AG04450 (cell line): ENCODE results near the gene NECTIN1. TPM values are rescaled to one million over a fixed set of nuclear protein-coding genes. Genes with fewer than 3 reads are reported as not detected.

ENCODE experiments used
- CTCF ChIA-PET: fragments of 300-600, 350-600 bp; formaldehyde crosslinking; extraction: SDS; loops from one replicate; lab custom pipeline; 2022; ENCODE audit warnings: antibody characterized with exemption, inconsistent platforms; lab: Charles Lee
- POLR2A ChIA-PET: fragments of 350-600 bp; formaldehyde crosslinking; extraction: SDS; loops from one replicate; lab custom pipeline; 2021; ENCODE audit warnings: antibody characterized with exemption, inconsistent platforms; lab: Yijun Ruan, JAX
- DNase-seq: peaks from one replicate; pipeline ENCODE4 v3.0.0-alpha.2; 2011; ENCODE audit warnings: low read depth, low spot score
- H3K27ac ChIP-seq: one replicate; pipeline ENCODE4 v1.5.1; 2012; ENCODE audit warnings: low read depth, low read length, control low read depth
- H3K27me3 ChIP-seq: one replicate; pipeline ENCODE4 v1.6.0; 2012; ENCODE audit warnings: low read length; ENCODE audit not compliant: control insufficient read depth, insufficient read depth
- H3K4me3 ChIP-seq: 2 replicates; pipeline ENCODE4 v1.5.1; 2011; ENCODE audit warnings: mild to moderate bottlenecking, low read depth, low read length, control low read depth
- H3K9me3 ChIP-seq: 2 replicates; pipeline ENCODE4 v1.5.1; 2012; ENCODE audit warnings: low read length; ENCODE audit not compliant: control insufficient read depth, insufficient read depth
- CTCF ChIP-seq: IDR thresholded peaks from 2 replicates; pipeline ENCODE4 v1.5.1; 2011; ENCODE audit warnings: low read depth, low read length, control low read depth, inconsistent platforms
- polyA plus RNA-seq: library from polyadenylated mRNA; depleted of rRNA; stranded (reverse); fragments of >200 nt; gene quantifications from 2 replicates; pipeline ENCODE4 v1.2.3, GENCODE V29; 2011

NECTIN1 gene
- polyA plus RNA-seq, 1 experiment, result 2.8 TPM

- ChIA-PET CTCF (interaction anchor here (1.2 to 1.4 kb wide), 2 partner anchors 27 kb away, joined by 3 to 7 read pairs; partner anchors contain the start of gene NECTIN1), POLR2A (no interaction called here)
- Histone ChIP-seq H3K4me3 (no peak overlapping the region), H3K27ac (no peak overlapping the region), H3K9me3 (no peaks in the 10 kb centered on the region; the same call in 1 of the 2 replicates), H3K27me3 (peaks cover 38% of the 10 kb centered on the region)
- DNase-seq, result no peak
- no peak for TF ChIP-seq CTCF
Observed at GRCh38 chr11:119756169-119756865, 27.3 kb upstream of the NECTIN1 start.

- ChIA-PET POLR2A (no interaction called here), CTCF (interaction anchor here (1.4 kb wide), 1 partner anchor 26 kb away, joined by 7 read pairs; no protein-coding TSS in a partner anchor)
- no peaks in the 10 kb centered on the region; the same call in 1 of the 2 replicates for H3K9me3 ChIP-seq
- DNase-seq, result no peak
- TF ChIP-seq CTCF, result no peak
- H3K27me3 ChIP-seq, result peaks cover 39% of the 10 kb centered on the region
- no peak overlapping the region for H3K4me3 ChIP-seq
- no peak overlapping the region for H3K27ac ChIP-seq
Observed at GRCh38 chr11:119755356-119756071, 26.5 kb upstream of the NECTIN1 start.

- H3K9me3 ChIP-seq, result no peaks in the 10 kb centered on the region; the same call in 1 of the 2 replicates
- DNase-seq, result no peak
- H3K4me3 ChIP-seq, result no peak overlapping the region
- no peak overlapping the region for H3K27ac ChIP-seq
- no peak for TF ChIP-seq CTCF
- ChIA-PET POLR2A (no interaction called here), CTCF (no interaction called here)
- peaks cover 41% of the 10 kb centered on the region for H3K27me3 ChIP-seq
Observed at GRCh38 chr11:119754656-119755355, 25.8 kb upstream of the NECTIN1 start.

- Histone ChIP-seq H3K9me3 (no peaks in the 10 kb centered on the region; the same call in 1 of the 2 replicates), H3K27ac (no peak overlapping the region), H3K27me3 (peaks cover 41% of the 10 kb centered on the region), H3K4me3 (no peak overlapping the region)
- no peak for TF ChIP-seq CTCF
- ChIA-PET CTCF (no interaction called here), POLR2A (no interaction called here)
- no peak for DNase-seq
Observed at GRCh38 chr11:119754199-119754598, 25.2 kb upstream of the NECTIN1 start.
